CD14-positive monocyte (primary cell): ENCODE results near the gene GSTM3. TPM values are rescaled to one million over a fixed set of nuclear protein-coding genes. Genes with fewer than 3 reads are reported as not detected.

Source experiments
- DNase-seq, 3 donors: peaks; one replicate each; pipeline ENCODE4 v3.0.0-alpha.2; 2011 to 2022
- H2AFZ ChIP-seq: 2 replicates; pipeline ENCODE4 v1.6.0; 2012; ENCODE audit warnings: mild to moderate bottlenecking, low read depth, low read length, inconsistent platforms; ENCODE audit not compliant: insufficient read depth, poor library complexity, severe bottlenecking
- H3K27ac ChIP-seq, 2 donors: 1 replicate in 1 of 2; 2 replicates in 1 of 2; pipeline ENCODE4 v1.5.1; 2012 to 2013; ENCODE audit warnings: low read length in 2 of 2, control low read depth in 1 of 2, inconsistent platforms in 1 of 2, low read depth in 1 of 2, mild to moderate bottlenecking in 1 of 2
- H3K27me3 ChIP-seq, 2 donors: one replicate each; pipeline versions ENCODE4 v1.6.0 to v1.6.1; 2011 to 2013; ENCODE audit warnings: low read length in 2 of 2; ENCODE audit not compliant: control insufficient read depth in 2 of 2, insufficient read depth in 2 of 2
- H3K36me3 ChIP-seq, 2 donors: replicated peaks in 1 of 2; 1 replicate in 1 of 2; 2 replicates in 1 of 2; pipeline versions ENCODE4 v1.5.1 to v1.6.1; 2012 to 2013; ENCODE audit warnings: low read length in 2 of 2, control low read depth in 1 of 2, inconsistent platforms in 1 of 2, mild to moderate bottlenecking in 1 of 2; ENCODE audit not compliant: insufficient read depth in 2 of 2, control insufficient read depth in 1 of 2
- H3K4me1 ChIP-seq, 2 donors: 1 replicate in 1 of 2; 2 replicates in 1 of 2; pipeline versions ENCODE4 v1.5.1 to v1.6.1; 2012 to 2013; ENCODE audit warnings: low read length in 2 of 2, control low read depth in 1 of 2, inconsistent platforms in 1 of 2, mild to moderate bottlenecking in 1 of 2, moderate library complexity in 1 of 2; ENCODE audit not compliant: insufficient read depth in 2 of 2, control insufficient read depth in 1 of 2
- H3K4me2 ChIP-seq: replicated peaks from 2 replicates; pipeline ENCODE3; 2012; ENCODE audit warnings: low read length, moderate library complexity, mild to moderate bottlenecking; ENCODE audit not compliant: poor library complexity, severe bottlenecking; ENCODE audit errors: extremely low read depth
- H3K4me3 ChIP-seq, 3 experiments: fragments of 200-600 bp in 1 of 3; sonication (generic) in 1 of 3; replicated peaks in 1 of 3; 1 replicate in 2 of 3; 2 replicates in 1 of 3; pipeline ENCODE4 v1.5.1; 2011 to 2013; ENCODE audit warnings: low read length in 3 of 3, mild to moderate bottlenecking in 3 of 3, control low read depth in 2 of 3, low read depth in 2 of 3, inconsistent platforms in 1 of 3, moderate library complexity in 1 of 3
- H3K79me2 ChIP-seq: 2 replicates; pipeline ENCODE4 v1.6.0; 2012; ENCODE audit warnings: mild to moderate bottlenecking, control low read depth, inconsistent platforms, low read length, moderate library complexity; ENCODE audit not compliant: insufficient read depth
- H3K9ac ChIP-seq: 2 replicates; pipeline ENCODE4 v1.6.0; 2017; ENCODE audit warnings: low read length, mild to moderate bottlenecking; ENCODE audit not compliant: insufficient read depth, poor library complexity, severe bottlenecking
- H3K9me3 ChIP-seq, 2 donors: replicated peaks in 1 of 2; 1 replicate in 1 of 2; 2 replicates in 1 of 2; pipeline versions ENCODE4 v1.5.1 to v1.6.1; 2012 to 2013; ENCODE audit warnings: low read length in 2 of 2, control low read depth in 1 of 2; ENCODE audit not compliant: control insufficient read depth in 1 of 2, insufficient read depth in 1 of 2
- H4K20me1 ChIP-seq: 2 replicates; pipeline ENCODE4 v1.6.0; 2012; ENCODE audit warnings: mild to moderate bottlenecking, low read length, control low read depth, moderate library complexity; ENCODE audit not compliant: insufficient read depth
- H3K27ac Mint-ChIP-seq, 7 donors: one replicate each; pipeline ENCODE4 v1.8.0; 2020; ENCODE audit warnings: mild to moderate bottlenecking in 7 of 7, mixed read lengths in 7 of 7, moderate library complexity in 6 of 7, inconsistent platforms in 2 of 7
- H3K27me3 Mint-ChIP-seq, 3 donors: one replicate each; pipeline ENCODE4 v1.8.0; 2021 to 2022; ENCODE audit warnings: low read depth in 3 of 3, mild to moderate bottlenecking in 3 of 3, mixed read lengths in 3 of 3, moderate library complexity in 3 of 3, inconsistent platforms in 1 of 3
- H3K36me3 Mint-ChIP-seq, 2 donors: one replicate each; pipeline ENCODE4 v1.8.0; 2020; ENCODE audit warnings: mixed read lengths in 2 of 2, inconsistent platforms in 1 of 2, mild to moderate bottlenecking in 1 of 2
- H3K4me1 Mint-ChIP-seq: one replicate; pipeline ENCODE4 v1.8.0; 2020; ENCODE audit warnings: mild to moderate bottlenecking, mixed read lengths
- H3K4me3 Mint-ChIP-seq, 2 donors: one replicate each; pipeline ENCODE4 v1.8.0; 2020; ENCODE audit warnings: mild to moderate bottlenecking in 2 of 2, mixed read lengths in 2 of 2, moderate library complexity in 1 of 2
- H3K9me3 Mint-ChIP-seq, 7 donors: one replicate each; pipeline ENCODE4 v1.8.0; 2020 to 2022; ENCODE audit warnings: mixed read lengths in 7 of 7, mild to moderate bottlenecking in 6 of 7, moderate library complexity in 6 of 7, inconsistent platforms in 2 of 7
- WGBS: methylation state at CpG from one replicate; pipeline ENCODE4 v1.1.5; 2013; ENCODE audit warnings: missing lambda C conversion rate; ENCODE audit not compliant: insufficient coverage; 5-methylcytosine and 5-hydroxymethylcytosine counted together
- intact Hi-C, 2 donors: fragments of 100-400 bp; cut with micrococcal nuclease; formaldehyde crosslinking; loops; one replicate each; pipeline versions ENCODE4 v1.15.0 to v1.15.1; 2023
- polyA plus RNA-seq, 3 donors: library from polyadenylated mRNA; depleted of rRNA in 1 of 3; unstranded in 2 of 3; stranded (reverse) in 1 of 3; fragments of 300-500 nt in 2 of 3; fragments of >200 nt in 1 of 3; fragmentation: Illumina TruSeq in 2 of 3; gene quantifications; 1 replicate in 2 of 3; 2 replicates in 1 of 3; pipeline ENCODE4 v1.2.3, GENCODE V29; 2012 to 2021
- TF ChIP-seq, protein P1 (sequence below): fragments of 200-600 bp; IDR thresholded peaks from one replicate; pipeline ENCODE4 v1.8.0; 2022; ENCODE audit warnings: antibody characterized with exemption, mild to moderate bottlenecking

Gene GSTM3
- polyA plus RNA-seq, 3 donors = 0.69 to 3.2 (median 2.8) TPM

DNA sequence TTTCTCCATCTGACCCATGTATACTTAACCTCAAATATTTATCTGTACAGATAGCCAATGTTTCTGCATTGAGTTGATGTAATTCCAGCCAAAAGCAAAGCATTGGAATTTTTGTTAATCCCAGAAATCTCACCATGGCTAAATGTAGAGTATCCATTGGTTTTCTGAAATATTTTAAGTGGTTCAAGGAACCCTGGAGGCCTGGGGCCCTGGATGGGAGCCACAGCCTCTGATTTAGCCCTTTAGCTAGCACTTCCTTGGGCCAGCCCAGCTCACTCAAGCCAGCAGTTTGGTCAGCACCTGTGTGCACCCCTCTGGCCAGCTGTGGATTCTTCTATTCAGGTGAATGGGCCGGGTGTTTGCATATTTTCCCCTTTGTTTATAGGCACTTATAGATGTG, 41.7 kb upstream of the GSTM3 start:
- Histone ChIP-seq H3K27ac (no peak overlapping the region), H3K4me3 (no peak overlapping the region), H3K4me2 (no peak overlapping the region), H3K4me1 (no peaks in the 10 kb centered on the region), H4K20me1 (no peaks in the 10 kb centered on the region), H3K27me3 (no peaks in the 10 kb centered on the region), H3K9me3 (no peaks in the 10 kb centered on the region), H3K36me3 (no peaks in the 10 kb centered on the region), H2AFZ (no peak overlapping the region), H3K9ac (no peak overlapping the region), H3K79me2 (no peaks in the 10 kb centered on the region)
- DNase-seq = no peak
- no peak overlapping the region for H3K4me3 Mint-ChIP-seq
- intact Hi-C loops = loop anchor here in 1 of 2 donors (5.0 kb wide), 1 partner anchor 340 kb away; no protein-coding TSS in a partner anchor
- peaks cover 5% of the 10 kb centered on the region for H3K4me1 Mint-ChIP-seq
- peaks cover 0 to 10% (median 0%) of the 10 kb centered on the region in 3 donors for H3K27me3 Mint-ChIP-seq
- 100% methylated on average over 1 of the region's 1 CpG for WGBS
- peaks cover 0 to 8% (median 0%) of the 10 kb centered on the region in 7 donors for H3K9me3 Mint-ChIP-seq
- no peaks in the 10 kb centered on the region for H3K36me3 Mint-ChIP-seq
- no peak overlapping the region for H3K27ac Mint-ChIP-seq
- TF ChIP-seq, protein P1, sequence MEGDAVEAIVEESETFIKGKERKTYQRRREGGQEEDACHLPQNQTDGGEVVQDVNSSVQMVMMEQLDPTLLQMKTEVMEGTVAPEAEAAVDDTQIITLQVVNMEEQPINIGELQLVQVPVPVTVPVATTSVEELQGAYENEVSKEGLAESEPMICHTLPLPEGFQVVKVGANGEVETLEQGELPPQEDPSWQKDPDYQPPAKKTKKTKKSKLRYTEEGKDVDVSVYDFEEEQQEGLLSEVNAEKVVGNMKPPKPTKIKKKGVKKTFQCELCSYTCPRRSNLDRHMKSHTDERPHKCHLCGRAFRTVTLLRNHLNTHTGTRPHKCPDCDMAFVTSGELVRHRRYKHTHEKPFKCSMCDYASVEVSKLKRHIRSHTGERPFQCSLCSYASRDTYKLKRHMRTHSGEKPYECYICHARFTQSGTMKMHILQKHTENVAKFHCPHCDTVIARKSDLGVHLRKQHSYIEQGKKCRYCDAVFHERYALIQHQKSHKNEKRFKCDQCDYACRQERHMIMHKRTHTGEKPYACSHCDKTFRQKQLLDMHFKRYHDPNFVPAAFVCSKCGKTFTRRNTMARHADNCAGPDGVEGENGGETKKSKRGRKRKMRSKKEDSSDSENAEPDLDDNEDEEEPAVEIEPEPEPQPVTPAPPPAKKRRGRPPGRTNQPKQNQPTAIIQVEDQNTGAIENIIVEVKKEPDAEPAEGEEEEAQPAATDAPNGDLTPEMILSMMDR = no peak

- H3K4me2 ChIP-seq = no peak overlapping the region
- no peak overlapping the region for H3K27ac ChIP-seq
- Mint-ChIP-seq H3K4me1 (peaks cover 5% of the 10 kb centered on the region), H3K36me3 (no peaks in the 10 kb centered on the region), H3K9me3 (peaks cover 0 to 8% (median 0%) of the 10 kb centered on the region in 7 donors), H3K27me3 (peaks cover 0 to 10% (median 0%) of the 10 kb centered on the region in 3 donors), H3K27ac (no peak overlapping the region), H3K4me3 (no peak overlapping the region)
- DNase-seq = no peak
- H3K79me2 ChIP-seq = no peaks in the 10 kb centered on the region
- TF ChIP-seq, protein P1 = no peak
- H3K9ac ChIP-seq = no peak overlapping the region
- H4K20me1 ChIP-seq = no peaks in the 10 kb centered on the region
- H3K36me3 ChIP-seq = no peaks in the 10 kb centered on the region
- no peaks in the 10 kb centered on the region for H3K9me3 ChIP-seq
- intact Hi-C loops = loop anchor here in 1 of 2 donors (5.0 kb wide), 1 partner anchor 340 kb away; no protein-coding TSS in a partner anchor
- no peaks in the 10 kb centered on the region for H3K27me3 ChIP-seq
- no peak overlapping the region for H3K4me3 ChIP-seq
- no CpG with 5 or more reads among the region's 2 CpGs for WGBS
- no peak overlapping the region for H2AFZ ChIP-seq
- H3K4me1 ChIP-seq = no peaks in the 10 kb centered on the region
These were observed 41.0 kb upstream of the GSTM3 start for GRCh38 chr1:109781806-109782205.
